NCI-H187 (cell line): ENCODE results near the gene SIRT1.
"Not testable (repeated sequence)": the region's sequence is repeated elsewhere in the genome, so short reads cannot be mapped to it uniquely, and the experiment has no call there.

Experiments
- DNase-seq, 2 experiments: peaks; one replicate each; lab custom pipeline; 2025; lab: John Stamatoyannopoulos, UW

Gene SIRT1

DNA sequence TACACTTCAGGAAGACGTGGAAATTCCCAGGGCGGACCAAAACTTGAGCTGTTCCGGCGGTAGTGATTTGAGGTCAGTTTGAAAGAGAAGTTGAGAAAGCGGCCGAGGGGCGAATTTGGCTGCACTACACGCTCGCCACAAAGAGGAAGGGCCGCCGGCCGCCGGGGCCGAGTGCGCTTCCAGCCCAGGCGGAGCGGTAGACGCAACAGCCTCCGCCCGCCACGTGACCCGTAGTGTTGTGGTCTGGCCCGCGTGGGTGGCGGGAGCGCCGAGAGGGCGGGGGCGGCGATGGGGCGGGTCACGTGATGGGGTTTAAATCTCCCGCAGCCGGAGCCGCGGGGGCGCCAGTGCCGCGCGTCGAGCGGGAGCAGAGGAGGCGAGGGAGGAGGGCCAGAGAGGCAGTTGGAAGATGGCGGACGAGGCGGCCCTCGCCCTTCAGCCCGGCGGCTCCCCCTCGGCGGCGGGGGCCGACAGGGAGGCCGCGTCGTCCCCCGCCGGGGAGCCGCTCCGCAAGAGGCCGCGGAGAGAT, at the start of gene SIRT1:
Gene SIRT1, plus strand, starts transcription at position 344 of the 529 bp plus-strand sequence. Its CDS starts 66 bp downstream, at position 410.
- peak; percentile 75 to 84 for DNase-seq

DNA sequence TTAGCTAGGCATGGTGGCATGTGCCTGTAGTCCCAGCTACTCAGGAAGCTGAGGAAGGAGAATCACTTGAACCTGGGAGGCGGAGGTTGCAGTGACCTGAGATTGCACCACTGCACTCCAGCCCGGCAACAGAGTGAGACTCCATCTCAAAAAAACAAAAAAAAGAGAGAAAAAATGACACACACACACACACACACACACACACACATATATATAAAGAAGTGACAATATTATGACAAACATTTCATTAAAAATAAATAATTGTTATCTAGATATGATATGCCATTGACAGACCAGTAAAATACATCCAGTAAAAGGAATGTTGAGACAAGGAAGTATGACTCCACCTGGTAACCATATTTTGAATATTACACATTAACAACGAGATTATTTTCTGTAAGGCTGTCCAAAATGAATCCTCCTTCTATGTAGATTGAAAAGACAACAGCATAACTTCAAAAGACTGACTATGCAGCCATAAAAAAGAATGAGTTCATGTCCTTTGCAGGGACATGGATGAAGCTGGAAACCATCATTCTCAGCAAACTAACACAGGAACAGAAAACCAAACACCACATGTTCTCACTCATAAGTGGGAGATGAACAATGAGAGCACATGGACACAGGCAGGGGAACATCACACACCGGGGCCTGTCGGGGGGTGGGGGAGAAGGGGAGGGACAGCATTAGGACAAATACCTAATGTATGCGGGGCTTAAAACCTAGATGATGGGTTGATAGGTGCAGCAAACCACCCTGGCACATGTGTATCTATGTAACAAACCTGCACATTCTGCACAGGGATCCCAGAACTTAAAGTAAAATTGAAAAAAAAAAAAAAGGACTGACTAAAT, 48.7 kb upstream of the SIRT1 start:
- not testable (repeated sequence) for DNase-seq

DNA sequence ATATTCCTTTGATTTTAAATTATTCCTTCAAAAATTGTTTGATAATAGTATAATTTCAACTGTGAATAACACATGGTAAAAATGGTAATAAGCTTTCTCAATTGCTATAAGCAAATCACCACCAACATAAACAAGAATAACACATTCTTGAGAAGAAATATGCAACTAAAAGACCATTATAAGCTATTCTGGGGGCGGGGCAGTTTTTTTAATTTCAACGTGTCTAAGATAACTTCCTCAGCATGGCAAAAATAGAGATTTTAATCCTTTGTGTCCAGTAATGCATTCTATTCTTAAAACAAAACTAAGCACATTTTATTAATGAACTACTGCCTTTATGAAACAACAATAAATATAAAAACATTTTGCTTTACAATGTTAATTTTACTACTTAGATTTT, 48.0 kb upstream of the SIRT1 start:
- no peak for DNase-seq

DNA sequence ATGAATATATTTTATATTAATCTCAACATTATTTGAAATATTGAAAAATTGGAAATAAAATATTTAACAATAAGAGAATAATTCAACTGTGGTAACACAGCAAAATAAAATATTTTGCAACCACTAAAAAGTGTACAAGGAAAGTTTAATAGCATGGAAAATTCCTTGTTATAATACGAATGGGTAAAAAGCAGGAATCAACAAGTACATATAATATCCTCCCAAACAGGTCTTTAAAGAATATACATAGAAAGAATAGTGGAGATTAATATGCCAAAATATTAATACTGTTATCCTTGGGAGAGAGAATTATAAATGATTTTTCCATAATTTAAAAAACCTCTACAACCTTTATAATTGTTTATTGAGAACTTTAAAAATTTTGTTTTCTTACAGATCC, 47.5 kb upstream of the SIRT1 start:
- DNase-seq: no peak

DNA sequence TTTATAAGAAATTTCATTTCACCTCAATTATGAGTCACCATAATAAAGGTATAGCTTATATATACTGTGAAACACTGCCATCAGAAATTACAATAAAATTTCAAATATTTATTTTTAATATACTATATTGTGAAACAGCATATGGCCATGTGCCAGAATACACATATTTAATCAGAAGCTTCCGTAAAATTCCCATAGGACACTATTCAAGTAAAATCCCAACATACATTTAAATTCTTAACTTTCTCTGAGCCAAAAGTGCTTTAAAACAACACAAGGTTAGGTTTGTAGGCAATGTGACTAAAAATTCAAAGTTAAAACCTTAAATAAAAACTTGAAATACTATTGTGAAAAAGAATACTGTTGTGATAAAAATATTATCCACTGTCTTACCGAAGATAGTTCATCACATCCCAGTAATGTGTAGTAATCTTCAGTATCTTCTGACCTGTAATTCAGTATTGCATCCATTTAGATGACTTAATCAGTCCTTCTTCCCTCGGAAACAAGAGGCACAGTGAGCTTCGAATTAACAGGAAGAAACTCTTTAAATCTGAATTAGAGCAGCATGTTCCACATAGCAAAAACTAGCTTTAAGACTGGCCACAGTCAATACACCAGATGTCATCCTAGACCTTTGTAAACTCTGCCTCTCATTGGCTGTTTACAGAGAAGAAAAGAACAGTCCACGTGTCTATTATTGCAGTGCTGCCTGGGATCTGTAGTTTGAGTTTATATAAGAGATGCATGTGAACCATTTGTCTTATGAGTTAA, 46.7 kb upstream of the SIRT1 start, which contains the start of gene DNAJC12:
Gene DNAJC12, minus strand, starts transcription at position 648 of the 774 bp plus-strand sequence. Its CDS starts 177 bp downstream, at position 471.
- no peak for DNase-seq

DNA sequence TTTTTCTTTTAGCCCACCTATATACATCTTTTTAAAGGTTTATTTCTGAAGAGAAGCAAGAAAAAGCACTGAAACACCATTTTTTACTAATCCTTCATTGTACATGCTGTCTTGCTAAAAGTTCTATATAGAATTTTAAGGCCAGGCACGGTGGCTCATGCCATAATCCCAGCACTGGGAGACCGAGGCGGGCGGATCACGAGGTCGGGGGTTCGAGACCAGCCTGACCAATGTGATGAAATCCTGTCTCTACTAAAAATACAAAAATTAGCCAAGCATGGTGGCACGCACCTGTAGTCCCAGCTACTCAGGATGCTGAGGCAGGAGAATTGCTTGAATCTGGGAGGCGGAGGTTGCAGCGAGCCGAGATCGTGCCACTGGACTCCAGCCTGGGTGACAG, 44.9 kb upstream of the SIRT1 start:
- not testable (repeated sequence) for DNase-seq

DNA sequence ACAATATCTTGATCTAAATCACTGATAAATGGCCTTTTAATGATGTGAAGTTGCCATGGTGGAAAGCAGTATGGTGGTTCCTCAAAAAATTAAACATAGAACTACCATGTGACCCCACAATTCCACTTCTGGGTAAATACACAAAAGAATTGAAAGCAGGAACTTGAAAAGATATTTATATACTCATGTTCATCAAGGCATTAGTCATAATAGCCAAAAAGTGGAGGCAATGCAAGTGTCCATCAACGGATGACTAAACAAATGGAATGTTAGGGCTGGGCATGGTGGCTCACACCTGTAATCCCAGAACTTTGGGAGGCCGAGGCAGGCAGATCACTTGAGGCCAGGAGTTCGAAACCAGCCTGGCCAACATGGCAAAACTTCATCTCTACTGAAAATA, 44.5 kb upstream of the SIRT1 start:
- no peak for DNase-seq

DNA sequence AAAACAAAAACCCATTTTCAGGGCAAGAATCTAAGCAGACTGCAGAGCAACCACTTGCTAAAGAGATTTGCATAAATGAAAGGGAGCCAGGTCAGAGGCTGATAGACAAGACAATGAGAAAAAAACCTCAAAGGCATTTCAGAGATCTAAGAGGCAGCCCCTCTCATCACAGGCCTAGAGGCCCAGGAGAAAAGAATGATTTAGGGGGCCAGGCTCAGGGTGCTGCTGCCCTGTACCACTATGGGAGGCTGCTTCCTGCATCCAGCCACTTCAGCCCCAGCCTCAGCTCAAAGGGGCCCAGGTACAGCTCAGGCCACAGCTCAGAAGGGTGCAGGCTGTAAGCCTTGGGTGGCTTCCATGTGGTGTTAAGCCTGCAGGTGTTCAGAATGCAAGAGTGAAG, 42.7 kb upstream of the SIRT1 start:
- no peak for DNase-seq

DNA sequence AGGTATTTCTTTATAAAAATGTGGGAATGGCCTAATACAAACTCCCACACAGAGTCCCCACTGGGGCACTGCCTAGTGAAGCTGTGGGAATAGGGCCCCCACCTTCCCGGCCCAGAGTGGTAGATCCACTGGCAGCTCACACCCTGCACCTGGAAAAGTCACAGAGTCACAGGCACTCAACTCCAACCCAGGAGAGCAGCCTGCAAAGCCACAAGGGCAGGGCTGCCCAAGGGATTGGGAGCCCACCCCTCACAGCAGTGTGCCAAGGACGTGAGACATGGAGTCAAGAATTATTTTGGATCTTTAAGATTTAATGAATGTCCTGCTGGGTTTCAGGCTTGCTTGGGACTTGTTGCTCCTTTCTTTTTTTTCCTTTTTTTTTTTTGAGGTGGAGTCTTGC, 41.2 kb upstream of the SIRT1 start:
- no peak for DNase-seq

DNA sequence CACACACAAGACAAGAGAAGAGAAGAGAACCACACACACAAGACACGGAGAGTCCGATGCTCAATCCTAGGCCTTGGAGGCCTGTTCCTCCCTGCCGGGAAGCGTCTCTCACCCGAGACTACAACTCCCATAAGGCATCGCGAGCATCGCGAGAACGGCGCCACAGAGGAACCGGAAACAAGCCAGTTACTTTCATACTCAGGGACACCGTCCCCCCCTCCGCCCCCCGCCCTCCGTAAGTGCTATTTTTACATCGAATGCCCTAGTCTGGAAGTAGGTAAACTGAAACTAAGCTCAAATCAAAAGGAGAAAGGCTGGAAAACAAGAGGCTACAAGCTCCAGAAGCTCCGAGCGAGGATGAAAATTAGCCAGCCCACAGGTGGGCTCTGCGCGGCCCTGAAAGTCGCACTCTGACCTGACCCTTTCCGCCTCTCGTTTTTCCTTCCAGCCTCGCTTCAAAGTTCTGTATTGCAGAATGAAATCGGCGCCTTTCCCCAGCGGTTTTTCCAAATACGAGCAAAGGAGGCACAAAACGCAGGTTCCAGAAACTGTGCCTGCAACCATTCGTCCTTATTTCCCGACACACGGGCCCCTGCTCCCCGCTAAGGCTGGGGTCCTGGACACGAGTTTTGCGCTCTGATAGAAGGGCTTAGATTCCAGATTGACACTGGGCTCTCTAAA, 35.0 kb upstream of the SIRT1 start:
- peak; percentile 21 to 39 for DNase-seq

DNA sequence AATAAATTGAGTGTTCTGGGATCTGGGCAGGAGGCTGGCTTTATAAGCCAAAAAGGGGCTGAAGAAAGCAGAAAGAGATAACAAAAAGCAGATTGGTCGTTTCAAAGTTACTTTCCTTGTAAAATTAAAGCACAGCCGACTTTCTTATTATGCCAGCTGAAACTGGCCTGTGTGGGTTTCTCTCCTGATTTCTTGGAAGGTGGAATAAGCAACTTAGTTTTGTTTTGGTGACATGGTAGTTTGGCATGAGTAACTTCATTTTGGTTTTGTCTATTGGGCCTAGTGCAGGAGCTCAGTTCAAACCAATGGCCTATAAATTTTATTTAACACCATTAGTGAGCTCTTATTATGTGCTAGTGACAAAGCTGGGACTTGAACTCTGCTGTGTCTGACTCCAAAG, 33.3 kb upstream of the SIRT1 start:
- DNase-seq: no peak

DNA sequence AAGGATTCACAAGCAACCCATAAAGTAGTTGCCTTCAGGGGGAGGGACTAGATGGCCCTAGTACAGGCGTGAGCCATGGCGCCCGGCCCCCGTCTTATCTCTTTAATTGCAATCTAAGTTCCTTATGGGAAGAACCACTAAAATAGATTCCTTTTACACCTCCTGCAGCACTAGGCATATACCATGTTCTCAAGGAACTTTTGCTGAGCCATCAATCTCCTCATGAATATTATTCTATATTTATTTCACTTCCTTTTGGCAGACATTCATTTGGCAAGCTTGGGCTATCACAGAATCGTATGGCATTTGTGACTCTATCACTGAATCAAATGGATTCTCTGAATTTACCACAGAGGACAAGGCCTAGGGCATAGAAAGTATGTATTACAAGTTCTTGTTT, 31.7 kb upstream of the SIRT1 start:
- DNase-seq: no peak

DNA sequence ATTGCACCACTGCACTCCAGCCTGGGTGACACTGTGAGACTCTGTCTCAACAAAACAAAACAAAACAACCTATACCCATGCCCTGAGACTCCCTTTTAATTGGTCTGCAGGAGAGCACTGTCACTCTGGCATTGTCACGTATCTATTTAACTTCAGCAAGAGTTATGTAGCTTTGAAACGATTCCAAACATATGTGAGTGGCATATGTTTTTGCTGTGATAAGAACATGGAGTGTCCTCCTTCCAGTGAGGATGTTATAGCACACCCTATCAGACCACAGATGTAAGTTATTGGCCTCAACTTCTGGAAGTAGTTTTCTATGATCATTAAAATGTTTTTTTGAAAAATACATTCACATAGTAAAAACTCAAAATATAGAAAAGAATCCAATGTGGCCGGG, 30.9 kb upstream of the SIRT1 start:
- DNase-seq: no peak

DNA sequence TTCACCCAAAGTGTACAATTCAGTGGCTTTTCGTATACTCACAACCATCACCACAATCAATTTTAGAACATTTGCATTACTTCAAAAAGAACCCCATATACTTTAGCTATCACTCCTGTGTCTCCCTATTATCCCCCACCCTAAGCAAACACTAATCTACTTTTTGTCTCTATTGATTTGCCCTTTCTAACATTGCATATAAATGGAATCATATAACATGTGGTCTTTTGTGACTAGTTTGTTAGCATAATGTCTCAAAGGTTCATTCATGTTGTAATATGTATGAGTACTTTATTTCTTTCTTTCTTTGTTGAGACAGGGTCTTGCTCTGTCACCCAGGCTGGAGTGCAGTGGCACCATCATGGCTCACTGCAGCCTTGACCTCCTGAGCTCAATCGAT, 25.5 kb upstream of the SIRT1 start:
- DNase-seq: no peak

DNA sequence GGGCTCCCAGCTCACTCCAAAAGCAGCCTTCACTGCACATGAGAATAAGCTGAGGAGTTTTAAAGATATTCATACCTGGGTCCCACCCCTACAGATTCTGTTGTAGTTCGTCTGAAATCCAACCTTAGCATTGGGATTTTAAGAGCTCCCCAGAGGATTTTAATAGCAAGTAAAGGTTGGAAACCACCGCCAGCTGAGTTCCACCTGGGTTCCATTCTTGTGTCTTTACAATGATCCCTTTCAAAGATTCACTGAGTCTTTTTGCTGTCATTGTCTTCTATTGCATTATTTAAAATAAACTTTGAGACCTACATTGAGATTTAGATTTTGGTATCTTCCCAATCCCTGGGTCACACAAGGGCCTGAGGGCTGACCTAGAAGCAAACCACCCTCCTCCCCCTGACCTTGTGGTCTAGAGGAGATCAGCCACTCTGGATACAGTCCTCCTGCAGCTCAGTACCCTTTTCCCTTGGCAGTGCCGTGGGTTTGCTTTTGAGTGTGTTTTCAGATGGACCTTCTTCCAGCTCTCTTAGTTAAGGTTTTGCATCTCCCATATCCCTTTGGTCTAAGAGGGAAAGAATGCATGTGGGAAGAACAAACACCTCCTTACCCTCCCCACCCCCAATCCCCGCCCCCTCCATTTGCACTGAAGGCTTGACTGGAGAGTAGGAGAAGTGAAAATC, 22.6 kb upstream of the SIRT1 start:
- DNase-seq: no peak

DNA sequence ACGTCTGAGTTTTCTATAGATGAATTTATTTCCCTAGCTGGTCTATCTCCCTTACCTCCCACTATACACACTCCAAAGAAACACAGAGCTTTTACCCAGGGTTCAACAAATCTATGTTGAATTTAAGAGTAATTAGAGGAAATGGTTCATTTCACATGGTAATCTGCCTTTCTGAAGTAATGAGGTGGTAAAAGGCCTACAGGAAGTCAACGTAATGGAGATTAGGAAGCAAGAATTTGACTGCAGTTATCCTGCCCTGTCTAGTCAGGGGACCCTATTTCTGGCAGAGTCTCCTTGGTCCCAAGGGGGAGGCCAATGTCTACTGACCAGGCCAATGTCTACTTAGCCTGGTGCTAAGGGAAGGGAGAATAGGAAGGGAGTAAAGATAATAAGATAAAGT, 21.4 kb upstream of the SIRT1 start:
- DNase-seq: no peak

DNA sequence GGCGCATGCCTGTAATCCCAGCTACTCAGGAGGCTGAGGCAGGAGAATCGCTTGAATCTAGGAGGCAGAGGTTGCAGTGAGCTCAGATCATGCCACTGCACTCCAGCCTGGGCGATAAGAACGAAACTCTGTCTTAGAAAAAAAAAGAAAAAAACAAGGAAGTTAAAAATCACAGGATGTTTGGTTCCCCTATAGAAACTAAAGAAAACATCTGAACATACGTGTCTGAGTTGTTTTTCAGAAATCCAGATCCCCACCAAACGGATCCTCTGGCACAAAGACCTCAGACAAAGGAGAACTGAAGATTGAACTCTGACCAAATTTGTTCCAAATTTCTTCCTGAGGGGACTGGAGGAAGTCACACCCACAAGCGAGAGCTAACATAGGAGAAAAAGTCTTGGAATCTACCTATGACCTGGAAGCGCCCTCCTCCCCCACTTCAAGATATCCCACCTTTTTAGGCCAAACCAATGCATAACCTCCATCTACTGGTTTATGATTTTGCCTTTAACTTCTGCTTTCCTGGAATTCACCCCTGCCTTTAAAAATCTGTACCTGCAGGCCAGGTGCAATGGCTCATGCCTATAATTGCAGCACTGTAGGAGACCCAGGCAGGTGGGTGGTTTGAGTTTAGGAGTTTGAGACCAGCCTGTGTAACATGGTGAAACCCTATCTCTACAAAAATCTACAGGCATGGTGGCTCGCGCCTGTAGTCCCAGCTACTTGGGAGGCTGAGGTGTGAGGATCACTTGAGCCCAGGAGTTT, 19.7 kb upstream of the SIRT1 start:
- DNase-seq: no peak

DNA sequence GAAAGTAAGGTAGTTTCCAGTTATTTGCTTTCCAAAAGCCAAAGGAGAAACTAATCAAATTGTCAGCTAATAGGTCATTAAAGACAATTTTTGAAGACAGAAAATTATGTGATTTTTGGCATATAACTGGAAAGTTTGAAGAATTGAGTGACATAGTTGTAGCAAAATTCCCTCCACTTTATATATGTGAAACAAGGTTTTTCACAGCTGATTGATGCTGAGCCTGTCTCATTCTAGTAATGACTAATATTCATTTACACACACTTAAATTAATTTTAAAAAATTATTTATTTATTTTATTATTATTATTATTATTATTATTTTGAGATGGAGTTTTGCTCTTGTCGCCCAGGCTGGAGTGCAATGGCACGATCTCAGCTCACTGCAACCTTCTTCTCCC, 16.3 kb upstream of the SIRT1 start:
- no peak for DNase-seq

DNA sequence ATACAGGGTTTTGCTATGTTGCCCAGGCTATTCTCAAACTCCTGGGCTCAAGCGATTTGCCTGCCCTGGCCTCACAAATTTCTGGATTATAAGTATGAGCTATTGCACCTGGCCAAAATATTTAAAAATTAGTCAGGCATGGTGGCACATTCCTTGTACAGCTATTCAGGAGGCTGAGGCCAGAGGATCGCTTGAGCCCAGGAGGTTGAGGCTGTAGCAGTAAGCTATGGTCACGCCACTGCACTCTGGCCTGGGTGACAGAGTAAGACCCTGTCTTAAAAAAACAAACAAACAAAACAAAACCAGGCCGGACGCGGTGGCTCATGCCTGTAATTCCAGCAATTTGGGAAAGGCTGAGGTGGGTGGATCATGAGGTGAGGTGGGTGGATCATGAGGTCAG, 14.5 kb upstream of the SIRT1 start:
- no peak for DNase-seq

DNA sequence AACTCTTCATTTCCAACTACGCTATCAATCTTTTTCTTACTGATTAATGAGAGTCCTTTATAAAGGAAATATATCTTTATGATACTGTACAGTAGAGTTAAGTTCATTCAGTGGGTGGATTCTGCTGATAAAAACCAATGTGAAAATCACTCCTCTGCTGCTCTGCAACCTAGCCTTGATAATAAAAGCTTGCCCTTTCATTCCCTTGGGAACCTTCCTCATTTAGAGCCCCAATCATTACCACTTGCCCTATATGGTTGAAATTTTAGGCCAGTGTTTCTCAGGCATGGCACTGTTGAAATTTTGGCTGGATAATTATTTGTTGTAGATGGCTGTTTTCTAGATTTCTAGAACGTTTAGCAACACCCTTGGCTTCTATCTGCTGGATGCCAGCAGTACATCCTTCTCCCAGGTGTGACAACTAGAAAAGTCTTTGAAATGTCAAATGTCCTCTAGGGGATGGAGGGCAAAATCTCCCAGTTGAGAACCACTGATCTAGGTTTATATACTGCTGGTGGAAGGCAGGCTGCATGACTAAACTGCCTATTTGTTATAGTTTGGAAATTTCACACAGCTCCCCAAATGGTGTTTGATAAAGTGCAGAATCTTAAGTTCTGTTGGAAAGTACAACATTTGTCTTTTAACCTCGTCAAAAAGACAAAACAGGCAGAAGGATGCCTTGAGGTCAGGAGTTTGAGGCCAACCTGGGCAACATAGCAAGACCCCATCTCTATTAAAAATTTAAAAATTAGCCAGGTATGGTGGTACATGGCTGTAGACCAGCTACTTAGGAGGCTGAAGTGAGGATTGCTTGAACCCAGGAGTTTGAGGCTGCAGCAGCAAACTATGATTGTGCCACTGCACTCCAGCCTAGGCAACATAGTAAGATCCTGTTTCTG, 8.9 kb upstream of the SIRT1 start:
- no peak for DNase-seq
